Transverse colon (tissue), 4 donors: ENCODE results near the gene PSMD5. TPM values are rescaled to one million over a fixed set of nuclear protein-coding genes. Genes with fewer than 3 reads are reported as not detected.

Source experiments
- DNase-seq: peaks from one replicate; pipeline ENCODE4 v3.0.0-alpha.2; 2019
- H3K27ac ChIP-seq, 4 donors: fragments of 200-600 bp; sonication (generic); 2 replicates each; pipeline ENCODE4 v1.5.1; 2016 to 2018; ENCODE audit warnings: inconsistent platforms in 4 of 4
- H3K27me3 ChIP-seq: fragments of 200-600 bp; sonication (generic); 2 replicates; pipeline ENCODE4 v1.5.1; 2017; ENCODE audit warnings: inconsistent platforms
- H3K36me3 ChIP-seq, 4 donors: fragments of 200-600 bp; sonication (generic); 2 replicates each; pipeline ENCODE4 v1.5.1; 2017 to 2019; ENCODE audit warnings: inconsistent platforms in 4 of 4
- H3K4me1 ChIP-seq, 4 donors: fragments of 200-600 bp; sonication (generic); 2 replicates each; pipeline ENCODE4 v1.5.1; 2017 to 2020; ENCODE audit warnings: inconsistent platforms in 4 of 4
- H3K4me3 ChIP-seq, 4 donors: fragments of 200-600 bp; sonication (generic); 1 replicate in 1 of 4; 2 replicates in 3 of 4; pipeline versions ENCODE4 v1.5.1 to v1.6.1; 2017 to 2019; ENCODE audit warnings: inconsistent platforms in 4 of 4
- H3K9me3 ChIP-seq, 2 donors: fragments of 200-600 bp; sonication (generic); 2 replicates each; pipeline ENCODE4 v1.5.1; 2017 to 2019; ENCODE audit warnings: inconsistent platforms in 2 of 2
- EP300 ChIP-seq: sonication (generic); formaldehyde crosslinking; IDR thresholded peaks from one replicate; pipeline ENCODE4 v1.6.1; 2017; ENCODE audit warnings: antibody characterized with exemption, low read depth
- POLR2A ChIP-seq: fragments of 450-650 bp; IDR thresholded peaks from one replicate; pipeline ENCODE4 v1.6.1; 2016; ENCODE audit warnings: antibody characterized with exemption, mild to moderate bottlenecking, moderate library complexity
- POLR2AphosphoS5 ChIP-seq, 3 donors: sonication (generic); formaldehyde crosslinking; IDR thresholded peaks; one replicate each; pipeline ENCODE4 v1.6.1; 2016; ENCODE audit warnings: antibody characterized with exemption in 3 of 3
- WGBS, 2 donors: methylation state at CpG; one replicate each; pipeline ENCODE4 v1.1.5; 2018; ENCODE audit warnings: low coverage in 1 of 2; 5-methylcytosine and 5-hydroxymethylcytosine counted together
- in situ Hi-C, 4 donors: fragments of 200-750 bp; cut with MboI; loops; one replicate each; pipeline versions ENCODE4 v1.15.0 to v1.15.1; 2017; ENCODE audit warnings: low sequenced_read_pairs in 3 of 4, low pct_ligation_motif_present in 1 of 4, low pct_unique_long_range_greater_than_20kb in 1 of 4
- intact Hi-C: fragments of 100-400 bp; cut with DNase I; formaldehyde crosslinking; loops from one replicate; pipeline ENCODE4 v1.15.1; 2023; ENCODE audit warnings: low total_unique reads
- total RNA-seq, 4 donors: library from RNA; depleted of rRNA; stranded (reverse); fragments of >200 nt; gene quantifications; one replicate each; pipeline ENCODE4 v1.1.0, GENCODE V29; 2016
- TF ChIP-seq, protein P1 (sequence below), 5 experiments: fragments of 200-600 bp in 3 of 5; fragments of 450-650 bp in 2 of 5; sonication (generic) in 3 of 5; IDR thresholded peaks; 1 replicate in 2 of 5; 2 replicates in 3 of 5; pipeline ENCODE4 v1.5.1; 2016 to 2017; ENCODE audit warnings: antibody characterized with exemption in 5 of 5, inconsistent platforms in 3 of 5, mild to moderate bottlenecking in 2 of 5, moderate library complexity in 1 of 5

PSMD5 gene
- total RNA-seq, 4 donors from 2014 or later, result 25.3 to 36.6 (median 28.7) TPM

DNA sequence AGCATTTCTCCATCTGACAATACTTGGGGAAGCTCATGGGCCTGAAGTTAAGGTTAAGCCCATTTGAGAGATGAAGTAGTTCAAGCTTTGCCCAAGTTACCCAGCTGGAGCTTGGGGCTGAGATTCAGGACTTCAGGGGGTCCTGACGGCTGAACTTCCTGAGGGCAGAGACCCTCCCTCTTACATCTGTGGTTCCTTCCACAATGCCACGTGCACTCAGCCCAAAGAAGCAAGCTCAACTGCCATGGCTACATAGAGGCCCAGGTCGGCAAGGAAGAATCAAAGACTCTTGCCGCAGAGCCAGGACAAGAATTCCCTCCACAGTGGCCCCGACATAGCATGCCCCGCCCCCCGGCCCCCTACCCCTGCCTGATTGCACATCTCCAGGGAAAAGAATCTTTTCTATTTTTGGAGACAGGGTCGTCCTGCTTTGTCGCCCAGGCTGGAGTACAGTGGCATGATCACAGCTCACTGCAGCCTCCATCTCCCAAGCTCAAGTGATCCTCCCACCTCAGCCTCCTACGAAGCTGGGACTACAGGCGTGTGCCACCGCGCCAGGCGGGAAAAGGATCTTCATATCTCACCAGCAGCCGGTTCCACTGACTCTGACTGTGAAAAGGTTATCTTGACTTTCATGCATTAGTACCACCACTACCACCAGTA is 25.1 kb upstream of the PSMD5 start:
- TF ChIP-seq POLR2AphosphoS5 (IDR thresholded peaks at IDR 0.05) (no peak), EP300 (no peak), POLR2A (no peak)
- TF ChIP-seq, protein P1, sequence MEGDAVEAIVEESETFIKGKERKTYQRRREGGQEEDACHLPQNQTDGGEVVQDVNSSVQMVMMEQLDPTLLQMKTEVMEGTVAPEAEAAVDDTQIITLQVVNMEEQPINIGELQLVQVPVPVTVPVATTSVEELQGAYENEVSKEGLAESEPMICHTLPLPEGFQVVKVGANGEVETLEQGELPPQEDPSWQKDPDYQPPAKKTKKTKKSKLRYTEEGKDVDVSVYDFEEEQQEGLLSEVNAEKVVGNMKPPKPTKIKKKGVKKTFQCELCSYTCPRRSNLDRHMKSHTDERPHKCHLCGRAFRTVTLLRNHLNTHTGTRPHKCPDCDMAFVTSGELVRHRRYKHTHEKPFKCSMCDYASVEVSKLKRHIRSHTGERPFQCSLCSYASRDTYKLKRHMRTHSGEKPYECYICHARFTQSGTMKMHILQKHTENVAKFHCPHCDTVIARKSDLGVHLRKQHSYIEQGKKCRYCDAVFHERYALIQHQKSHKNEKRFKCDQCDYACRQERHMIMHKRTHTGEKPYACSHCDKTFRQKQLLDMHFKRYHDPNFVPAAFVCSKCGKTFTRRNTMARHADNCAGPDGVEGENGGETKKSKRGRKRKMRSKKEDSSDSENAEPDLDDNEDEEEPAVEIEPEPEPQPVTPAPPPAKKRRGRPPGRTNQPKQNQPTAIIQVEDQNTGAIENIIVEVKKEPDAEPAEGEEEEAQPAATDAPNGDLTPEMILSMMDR (IDR thresholded peaks at IDR 0.05), result no peak
- Histone ChIP-seq H3K4me1 (peaks cover 5 to 15% (median 13%) of the 10 kb centered on the region in 4 donors), H3K9me3 (no peaks in the 10 kb centered on the region), H3K27me3 (no peaks in the 10 kb centered on the region), H3K27ac (peak overlapping the region; percentile 87 to 93 (median 92)), H3K36me3 (no peaks in the 10 kb centered on the region), H3K4me3 (peak overlapping the region in 2 of 4 donors; percentile 58 to 63)
- 90% methylated on average over 15 of the region's 15 CpGs; no CpG with 5 or more reads in 1 of the 2 donors for WGBS, 2 donors
- in situ Hi-C loops (no loop called here), intact Hi-C loops (no loop called here)
- no peak for DNase-seq

DNA sequence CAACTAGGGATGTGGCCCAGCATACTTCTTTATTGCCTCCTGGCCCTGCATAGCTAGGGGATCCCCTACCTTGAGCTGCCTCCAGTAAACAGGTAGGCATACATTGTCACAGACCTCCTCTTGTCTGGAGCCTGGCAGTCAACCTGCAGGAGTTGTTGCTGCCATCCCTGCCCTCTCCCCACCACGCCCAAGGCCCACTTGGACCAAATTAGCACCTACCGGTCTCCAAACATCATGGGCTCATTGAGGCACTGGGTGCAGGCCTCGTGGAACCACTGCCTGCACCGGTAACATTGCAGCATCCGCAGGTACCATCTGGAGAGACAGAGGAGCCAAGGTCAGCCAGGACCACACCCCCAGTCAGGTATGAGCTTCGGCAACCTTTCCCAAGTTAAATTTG is 23.9 kb upstream of the PSMD5 start:
- Histone ChIP-seq H3K27me3 (no peaks in the 10 kb centered on the region), H3K9me3 (no peaks in the 10 kb centered on the region), H3K36me3 (no peaks in the 10 kb centered on the region), H3K4me3 (no peak overlapping the region), H3K27ac (no peak overlapping the region), H3K4me1 (peaks cover 5 to 15% (median 13%) of the 10 kb centered on the region in 4 donors)
- in situ Hi-C loops, result no loop called here
- no peak for DNase-seq
- intact Hi-C loops, result no loop called here
- WGBS, 2 donors, result 98% methylated on average over 6 of the region's 6 CpGs; no CpG with 5 or more reads in 1 of the 2 donors
- TF ChIP-seq, protein P1 (IDR thresholded peaks at IDR 0.05), result no peak
- TF ChIP-seq POLR2AphosphoS5 (IDR thresholded peaks at IDR 0.05) (no peak), EP300 (no peak), POLR2A (no peak)

DNA sequence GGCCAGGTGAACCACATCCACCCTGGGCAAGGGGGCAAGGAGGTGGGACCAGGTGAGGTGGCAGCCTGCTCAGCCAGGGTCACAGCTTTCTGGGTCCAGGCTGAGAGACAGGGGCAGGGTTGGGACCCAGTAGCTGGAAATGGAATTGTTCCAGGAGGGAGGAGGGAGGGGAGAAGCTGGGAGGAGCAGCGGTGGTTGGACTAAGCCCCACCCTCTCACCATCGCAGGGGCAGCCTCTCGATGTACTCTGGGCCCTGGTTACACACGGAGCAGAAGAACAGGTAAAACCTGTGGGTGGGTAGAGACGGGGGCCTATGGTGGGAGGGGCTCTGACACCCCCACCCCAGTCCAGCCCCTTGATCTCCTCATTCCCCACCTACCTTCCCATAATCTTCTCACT is 23.1 kb upstream of the PSMD5 start:
- intact Hi-C loops (no loop called here), in situ Hi-C loops (no loop called here)
- Histone ChIP-seq H3K36me3 (no peaks in the 10 kb centered on the region), H3K4me3 (no peak overlapping the region), H3K27ac (no peak overlapping the region), H3K27me3 (no peaks in the 10 kb centered on the region), H3K4me1 (peaks cover 5 to 15% (median 13%) of the 10 kb centered on the region in 4 donors), H3K9me3 (no peaks in the 10 kb centered on the region)
- DNase-seq, result no peak
- 60% methylated on average over 5 of the region's 5 CpGs; no CpG with 5 or more reads in 1 of the 2 donors for WGBS, 2 donors
- TF ChIP-seq, protein P1 (IDR thresholded peaks at IDR 0.05), result no peak
- no peak for TF ChIP-seq POLR2AphosphoS5 (IDR thresholded peaks at IDR 0.05)

DNA sequence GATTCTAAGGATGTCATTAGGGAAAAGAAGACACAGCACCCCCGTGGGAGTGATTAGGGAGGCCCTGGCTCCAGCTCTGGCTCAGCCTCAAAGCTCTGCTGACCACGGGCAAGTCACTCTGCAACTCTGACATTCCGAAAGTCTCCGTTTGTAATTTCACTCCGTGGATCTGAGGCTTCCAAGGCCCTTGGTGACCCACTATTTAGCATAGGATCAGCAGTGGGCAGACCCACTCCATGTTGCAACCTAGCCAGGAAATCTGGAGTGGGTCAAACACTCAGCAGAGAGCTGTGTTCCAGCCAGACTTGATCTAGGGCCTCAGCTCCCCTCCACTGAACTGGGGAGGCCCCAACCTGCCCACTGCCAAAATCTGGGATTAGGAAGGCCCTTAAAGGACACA is 22.5 kb upstream of the PSMD5 start:
- Histone ChIP-seq H3K4me1 (peaks cover 5 to 15% (median 13%) of the 10 kb centered on the region in 4 donors), H3K27ac (no peak overlapping the region), H3K4me3 (no peak overlapping the region), H3K36me3 (peaks cover 0 to under 1% (median 0%) of the 10 kb centered on the region in 4 donors), H3K27me3 (no peaks in the 10 kb centered on the region), H3K9me3 (no peaks in the 10 kb centered on the region)
- intact Hi-C loops, result no loop called here
- 70% methylated on average over 5 of the region's 5 CpGs; no CpG with 5 or more reads in 1 of the 2 donors for WGBS, 2 donors
- in situ Hi-C loops, result no loop called here
- TF ChIP-seq POLR2A (no peak), EP300 (no peak), POLR2AphosphoS5 (IDR thresholded peaks at IDR 0.05) (no peak)
- TF ChIP-seq, protein P1 (IDR thresholded peaks at IDR 0.05), result no peak
- no peak for DNase-seq
